H1 (cell line): ENCODE results near the gene NBEA. TPM values are rescaled to one million over a fixed set of nuclear protein-coding genes. Genes with fewer than 3 reads are reported as not detected.

Experiments used
- CTCF ChIA-PET: fragments of 300-600 bp; sonication (Branson Sonifier 250); formaldehyde crosslinking; loops from one replicate; lab custom pipeline; 2021; ENCODE audit not compliant: partially characterized antibody; lab: Charles Lee
- POLR2A ChIA-PET: fragments of 300-600 bp; sonication (Branson Sonifier 250); formaldehyde crosslinking; loops from one replicate; lab custom pipeline; 2021; ENCODE audit warnings: inconsistent platforms; ENCODE audit not compliant: partially characterized antibody; lab: Charles Lee
- DNase-seq, 2 experiments: peaks; one replicate each; pipeline versions ENCODE4 v3.0.0 to v3.0.0-alpha.2; 2010 to 2022; ENCODE audit warnings: low spot score in 2 of 2, low read depth in 1 of 2, mixed read lengths in 1 of 2
- FAIRE-seq: peaks from 2 replicates; lab custom pipeline; 2011; peaks lifted over from hg19 to GRCh38; lab: Jason Lieb, UNC
- H2AFZ ChIP-seq: 2 replicates; pipeline ENCODE4 v1.8.1; 2012; ENCODE audit warnings: low read length, inconsistent platforms
- H2AK5ac ChIP-seq: 2 replicates; pipeline ENCODE4 v1.6.1; 2013; ENCODE audit warnings: low read depth, low read length
- H2BK120ac ChIP-seq: replicated peaks from 2 replicates; pipeline ENCODE3; 2013; ENCODE audit warnings: low read depth, low read length, inconsistent platforms
- H2BK12ac ChIP-seq: 2 replicates; pipeline ENCODE4 v1.6.1; 2013; ENCODE audit warnings: low read depth, low read length
- H2BK15ac ChIP-seq: 2 replicates; pipeline ENCODE4 v1.6.1; 2013; ENCODE audit warnings: low read length
- H2BK20ac ChIP-seq: 2 replicates; pipeline ENCODE4 v1.6.1; 2013; ENCODE audit warnings: low read length
- H2BK5ac ChIP-seq: 2 replicates; pipeline ENCODE4 v1.6.1; 2013; ENCODE audit warnings: low read depth, low read length
- H3K14ac ChIP-seq: 2 replicates; pipeline ENCODE4 v1.6.1; 2013; ENCODE audit warnings: inconsistent platforms; ENCODE audit not compliant: insufficient read length
- H3K18ac ChIP-seq: 2 replicates; pipeline ENCODE4 v1.6.1; 2013; ENCODE audit warnings: low read length; ENCODE audit errors: extremely low read depth
- H3K23ac ChIP-seq: 2 replicates; pipeline ENCODE4 v1.6.1; 2013; ENCODE audit warnings: inconsistent platforms; ENCODE audit not compliant: insufficient read length
- H3K23me2 ChIP-seq: 2 replicates; pipeline ENCODE4 v1.6.1; 2013; ENCODE audit warnings: low read depth, low read length
- H3K27ac ChIP-seq: 2 replicates; pipeline ENCODE4 v1.6.1; 2011; ENCODE audit warnings: low read depth, low read length, inconsistent platforms
- H3K27me3 ChIP-seq, 4 experiments: replicated peaks in 1 of 4; 1 replicate in 1 of 4; 2 replicates in 3 of 4; pipeline versions ENCODE4 v1.6.1 to v1.8.1; 2011 to 2013; ENCODE audit warnings: low read length in 3 of 4, mild to moderate bottlenecking in 3 of 4, inconsistent platforms in 2 of 4, mixed read lengths in 2 of 4, moderate library complexity in 1 of 4; ENCODE audit not compliant: control insufficient read depth in 3 of 4, insufficient read depth in 3 of 4; ENCODE audit errors: extremely low read depth in 1 of 4
- H3K36me3 ChIP-seq, 4 experiments: 2 replicates each; pipeline versions ENCODE4 v1.6.1 to v1.8.1; 2011 to 2013; ENCODE audit warnings: mild to moderate bottlenecking in 4 of 4, low read length in 3 of 4, moderate library complexity in 2 of 4, control low read depth in 1 of 4, inconsistent platforms in 1 of 4; ENCODE audit not compliant: insufficient read depth in 4 of 4, control insufficient read depth in 2 of 4
- H3K4ac ChIP-seq: replicated peaks from 2 replicates; pipeline ENCODE3; 2013; ENCODE audit warnings: low read length, low read depth, mixed read lengths, inconsistent platforms; ENCODE audit not compliant: insufficient read length
- H3K4me1 ChIP-seq, 4 experiments: replicated peaks in 1 of 4; 1 replicate in 1 of 4; 2 replicates in 3 of 4; pipeline versions ENCODE4 v1.6.1 to v1.8.1; 2011 to 2013; ENCODE audit warnings: low read length in 3 of 4, inconsistent platforms in 2 of 4, mixed read lengths in 1 of 4; ENCODE audit not compliant: insufficient read depth in 4 of 4, control insufficient read depth in 3 of 4
- H3K4me2 ChIP-seq, 2 experiments: 2 replicates each; pipeline versions ENCODE4 v1.6.1 to v1.8.1; 2011 to 2013; ENCODE audit warnings: low read depth in 2 of 2, low read length in 2 of 2, control low read depth in 1 of 2, inconsistent platforms in 1 of 2, mild to moderate bottlenecking in 1 of 2; ENCODE audit not compliant: insufficient read depth in 1 of 2
- H3K4me3 ChIP-seq, 4 experiments: fragments of 200-600, 300-600 bp in 1 of 4; sonication (generic), shearing (Covaris generic), sonication (Bioruptor Twin) in 1 of 4; 2 replicates each; pipeline versions ENCODE4 v1.5.1 to v1.8.1; 2011 to 2016; ENCODE audit warnings: low read length in 4 of 4, low read depth in 3 of 4, control low read depth in 2 of 4, inconsistent platforms in 2 of 4, mild to moderate bottlenecking in 2 of 4, mixed read lengths in 1 of 4, moderate library complexity in 1 of 4; ENCODE audit not compliant: insufficient read depth in 2 of 4; ENCODE audit errors: extremely low read depth in 1 of 4
- H3K56ac ChIP-seq: replicated peaks from 2 replicates; pipeline ENCODE3; 2013; ENCODE audit warnings: low read depth, mild to moderate bottlenecking, mixed read lengths, low read length, inconsistent platforms; ENCODE audit not compliant: insufficient read length
- H3K79me1 ChIP-seq: 2 replicates; pipeline ENCODE4 v1.6.1; 2013; ENCODE audit warnings: low read depth, low read length, control low read depth
- H3K79me2 ChIP-seq, 2 experiments: 2 replicates each; pipeline versions ENCODE4 v1.6.1 to v1.8.1; 2012 to 2013; ENCODE audit warnings: low read length in 2 of 2, mild to moderate bottlenecking in 2 of 2, inconsistent platforms in 1 of 2; ENCODE audit not compliant: insufficient read depth in 2 of 2, control insufficient read depth in 1 of 2
- H3K9ac ChIP-seq, 4 experiments: replicated peaks in 1 of 4; 1 replicate in 1 of 4; 2 replicates in 3 of 4; pipeline versions ENCODE4 v1.6.1 to v1.8.1; 2011 to 2013; ENCODE audit warnings: low read depth in 3 of 4, low read length in 3 of 4, control low read depth in 2 of 4, mild to moderate bottlenecking in 2 of 4, moderate library complexity in 2 of 4, inconsistent platforms in 1 of 4; ENCODE audit errors: extremely low read depth in 1 of 4
- H3K9me3 ChIP-seq, 2 experiments: 2 replicates each; pipeline versions ENCODE4 v1.6.1 to v1.8.1; 2012 to 2013; ENCODE audit warnings: mild to moderate bottlenecking in 2 of 2, moderate library complexity in 2 of 2, control low read depth in 1 of 2, inconsistent platforms in 1 of 2, low read depth in 1 of 2, low read length in 1 of 2, mixed read lengths in 1 of 2; ENCODE audit not compliant: insufficient read depth in 2 of 2
- H4K20me1 ChIP-seq, 2 experiments: replicated peaks in 1 of 2; 2 replicates each; pipeline versions ENCODE3 to v1.8.1; 2011 to 2013; ENCODE audit warnings: inconsistent platforms in 2 of 2, low read length in 2 of 2, mild to moderate bottlenecking in 1 of 2; ENCODE audit not compliant: insufficient read depth in 2 of 2, control insufficient read depth in 1 of 2
- H4K5ac ChIP-seq: 2 replicates; pipeline ENCODE4 v1.6.1; 2013; ENCODE audit warnings: low read length, low read depth, mixed read lengths, inconsistent platforms; ENCODE audit not compliant: insufficient read length
- H4K8ac ChIP-seq: 2 replicates; pipeline ENCODE4 v1.8.0; 2013; ENCODE audit warnings: mild to moderate bottlenecking, moderate library complexity, low read length, inconsistent platforms; ENCODE audit not compliant: insufficient read depth; ENCODE audit errors: extremely low read depth
- H4K91ac ChIP-seq: replicated peaks from 2 replicates; pipeline ENCODE3; 2013; ENCODE audit warnings: low read length, mixed read lengths, inconsistent platforms; ENCODE audit not compliant: insufficient read length
- SUZ12 ChIP-seq: fragments of 200-600 bp; sonication (generic); IDR thresholded peaks from 2 replicates; pipeline ENCODE4 v1.6.1; 2012; ENCODE audit warnings: mild to moderate bottlenecking, inconsistent platforms, low read length, moderate library complexity, mixed read lengths
- TEAD4 ChIP-seq: IDR thresholded peaks from 2 replicates; pipeline ENCODE4 v1.6.1; 2012; ENCODE audit warnings: low read depth, low read length, inconsistent platforms, mixed read lengths
- WGBS, 2 experiments: shearing (Covaris generic) in 1 of 2; methylation state at CpG; one replicate each; pipeline versions ENCODE4 v1.1.6 to v1.1.7; 2013 to 2015; ENCODE audit warnings: low lambda C conversion rate in 2 of 2, mixed read lengths in 2 of 2, inconsistent platforms in 1 of 2, low coverage in 1 of 2, missing lambda C conversion rate in 1 of 2; ENCODE audit not compliant: insufficient replicate concordance in 2 of 2, insufficient coverage in 1 of 2, insufficient read length in 1 of 2; ENCODE audit errors: extremely low coverage in 1 of 2, missing lambda C conversion rate in 1 of 2; 5-methylcytosine and 5-hydroxymethylcytosine counted together
- polyA plus RNA-seq, 7 experiments: library from polyadenylated mRNA; depleted of rRNA in 3 of 7; stranded (reverse) in 5 of 7; unstranded in 2 of 7; fragments of >200 nt in 5 of 7; fragments of 200-250 nt in 2 of 7; gene quantifications; 1 replicate in 5 of 7; 2 replicates in 1 of 7; 4 replicates in 1 of 7; pipeline versions ENCODE4 v1.2.1 to v1.2.3, GENCODE V29; 2011 to 2013; ENCODE audit warnings: missing spikeins in 2 of 7, mixed read lengths in 2 of 7
- total RNA-seq: library from RNA; stranded (reverse); fragmentation: NEBNext Ultra II Directional; extraction: Animal tissue kit (Norgen Biotek cat#: 25700); gene quantifications from 2 replicates; pipeline ENCODE4 v1.2.1, GENCODE V29; 2021
- TF ChIP-seq, protein P1 (sequence below): IDR thresholded peaks from 2 replicates; pipeline ENCODE4 v1.6.1; 2012; ENCODE audit warnings: low read length, inconsistent platforms

The NBEA gene
- total and polyA plus RNA-seq, 2 of the 8 experiments (the other 6 are each of a cell fraction or from before 2014, with no cell fraction given), result 14.2 to 21.5 TPM

DNA sequence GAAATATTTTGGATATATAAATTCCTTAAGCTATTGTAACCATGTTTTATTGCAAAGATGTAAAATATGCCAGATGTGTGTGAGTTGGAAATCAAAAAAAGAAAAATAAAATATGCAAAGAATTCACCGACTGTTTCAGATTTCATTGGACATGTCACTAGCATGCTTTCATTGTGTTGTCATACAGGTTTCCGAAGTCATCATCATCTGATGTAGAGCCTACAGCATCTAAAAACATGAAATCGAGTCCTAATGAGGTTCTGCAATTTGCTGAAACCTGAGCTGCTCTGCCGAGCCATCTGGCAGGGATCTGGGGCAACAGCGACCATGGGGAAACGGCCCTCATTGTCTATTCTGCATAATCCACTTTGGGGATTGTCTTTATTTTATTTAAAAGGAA is 730.5 kb downstream of the NBEA start:
- Histone ChIP-seq H4K91ac (no peak overlapping the region), H2BK20ac (no peak overlapping the region), H3K4me1 (no peaks in the 10 kb centered on the region; a peak in 1 of 7 replicates), H3K27ac (no peak overlapping the region), H3K4me3 (no peak overlapping the region), H2BK120ac (no peak overlapping the region), H4K5ac (no peak overlapping the region), H3K79me1 (no peaks in the 10 kb centered on the region), H3K79me2 (no peaks in the 10 kb centered on the region), H3K56ac (no peak overlapping the region), H3K9ac (no peak overlapping the region), H3K9me3 (no peaks in the 10 kb centered on the region), H4K20me1 (no peaks in the 10 kb centered on the region), H2AFZ (no peak overlapping the region), H3K23me2 (no peaks in the 10 kb centered on the region), H3K4ac (no peak overlapping the region), H3K18ac (no peak overlapping the region), H2AK5ac (no peak overlapping the region), H3K27me3 (no peaks in the 10 kb centered on the region), H2BK5ac (no peak overlapping the region), H3K14ac (no peak overlapping the region), H3K4me2 (no peak overlapping the region), H3K36me3 (0 out of 8 replicates have a peak, but pooled peaks cover 0 to 3% (median 0%) of the 10 kb centered on the region in 4 experiments), H2BK12ac (no peak overlapping the region), H2BK15ac (no peak overlapping the region), H4K8ac (no peak overlapping the region), H3K23ac (no peak overlapping the region)
- WGBS, 2 experiments, result 91% methylated on average over 6 of the region's 6 CpGs; no CpG with 5 or more reads in 1 of the 2 experiments
- DNase-seq (no peak), FAIRE-seq (no peak)
- ChIA-PET CTCF (interaction anchor here (2.4 kb wide), 1 partner anchor 41 kb away, joined by 5 read pairs; no protein-coding TSS in a partner anchor), POLR2A (no interaction called here)
- TF ChIP-seq, protein P1, sequence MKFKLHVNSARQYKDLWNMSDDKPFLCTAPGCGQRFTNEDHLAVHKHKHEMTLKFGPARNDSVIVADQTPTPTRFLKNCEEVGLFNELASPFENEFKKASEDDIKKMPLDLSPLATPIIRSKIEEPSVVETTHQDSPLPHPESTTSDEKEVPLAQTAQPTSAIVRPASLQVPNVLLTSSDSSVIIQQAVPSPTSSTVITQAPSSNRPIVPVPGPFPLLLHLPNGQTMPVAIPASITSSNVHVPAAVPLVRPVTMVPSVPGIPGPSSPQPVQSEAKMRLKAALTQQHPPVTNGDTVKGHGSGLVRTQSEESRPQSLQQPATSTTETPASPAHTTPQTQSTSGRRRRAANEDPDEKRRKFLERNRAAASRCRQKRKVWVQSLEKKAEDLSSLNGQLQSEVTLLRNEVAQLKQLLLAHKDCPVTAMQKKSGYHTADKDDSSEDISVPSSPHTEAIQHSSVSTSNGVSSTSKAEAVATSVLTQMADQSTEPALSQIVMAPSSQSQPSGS, result no peak
- TF ChIP-seq SUZ12 (no peak), TEAD4 (no peak)
